ENCODE results near the gene MID1. TPM values are rescaled to one million over a fixed set of nuclear protein-coding genes. Genes with fewer than 3 reads are reported as not detected.

MID1 gene, protein sequence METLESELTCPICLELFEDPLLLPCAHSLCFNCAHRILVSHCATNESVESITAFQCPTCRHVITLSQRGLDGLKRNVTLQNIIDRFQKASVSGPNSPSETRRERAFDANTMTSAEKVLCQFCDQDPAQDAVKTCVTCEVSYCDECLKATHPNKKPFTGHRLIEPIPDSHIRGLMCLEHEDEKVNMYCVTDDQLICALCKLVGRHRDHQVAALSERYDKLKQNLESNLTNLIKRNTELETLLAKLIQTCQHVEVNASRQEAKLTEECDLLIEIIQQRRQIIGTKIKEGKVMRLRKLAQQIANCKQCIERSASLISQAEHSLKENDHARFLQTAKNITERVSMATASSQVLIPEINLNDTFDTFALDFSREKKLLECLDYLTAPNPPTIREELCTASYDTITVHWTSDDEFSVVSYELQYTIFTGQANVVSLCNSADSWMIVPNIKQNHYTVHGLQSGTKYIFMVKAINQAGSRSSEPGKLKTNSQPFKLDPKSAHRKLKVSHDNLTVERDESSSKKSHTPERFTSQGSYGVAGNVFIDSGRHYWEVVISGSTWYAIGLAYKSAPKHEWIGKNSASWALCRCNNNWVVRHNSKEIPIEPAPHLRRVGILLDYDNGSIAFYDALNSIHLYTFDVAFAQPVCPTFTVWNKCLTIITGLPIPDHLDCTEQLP
- total RNA-seq = 10 to 100 TPM; 20.6 to 25.8 TPM
- polyA plus RNA-seq = 1 to 10 TPM; 4.3 to 5.2 TPM
- long read RNA-seq, donor 1, full-length matches to known transcripts = 3 of 3 reads
- long read RNA-seq, donor 1, partial matches to known transcripts = 0 of 3 reads
- long read RNA-seq, donor 1, other reads (novel, unspliced or antisense) = 0 of 3 reads
- long read RNA-seq, donor 2, partial matches to known transcripts = 0 of 2 reads
- long read RNA-seq, donor 2, other reads (novel, unspliced or antisense) = 0 of 2 reads
- long read RNA-seq, donor 3, full-length matches to known transcripts = 7 of 7 reads
- long read RNA-seq, donor 3, partial matches to known transcripts = 0 of 7 reads
- long read RNA-seq, donor 3, other reads (novel, unspliced or antisense) = 0 of 7 reads
- long read RNA-seq, donor 4, partial matches to known transcripts = 0 of 2 reads
- long read RNA-seq, donor 4, other reads (novel, unspliced or antisense) = 0 of 2 reads
- long read RNA-seq, donor 5, full-length matches to known transcripts = 3 of 3 reads
- long read RNA-seq, donor 5, partial matches to known transcripts = 0 of 3 reads
- long read RNA-seq, donor 5, other reads (novel, unspliced or antisense) = 0 of 3 reads

DNA sequence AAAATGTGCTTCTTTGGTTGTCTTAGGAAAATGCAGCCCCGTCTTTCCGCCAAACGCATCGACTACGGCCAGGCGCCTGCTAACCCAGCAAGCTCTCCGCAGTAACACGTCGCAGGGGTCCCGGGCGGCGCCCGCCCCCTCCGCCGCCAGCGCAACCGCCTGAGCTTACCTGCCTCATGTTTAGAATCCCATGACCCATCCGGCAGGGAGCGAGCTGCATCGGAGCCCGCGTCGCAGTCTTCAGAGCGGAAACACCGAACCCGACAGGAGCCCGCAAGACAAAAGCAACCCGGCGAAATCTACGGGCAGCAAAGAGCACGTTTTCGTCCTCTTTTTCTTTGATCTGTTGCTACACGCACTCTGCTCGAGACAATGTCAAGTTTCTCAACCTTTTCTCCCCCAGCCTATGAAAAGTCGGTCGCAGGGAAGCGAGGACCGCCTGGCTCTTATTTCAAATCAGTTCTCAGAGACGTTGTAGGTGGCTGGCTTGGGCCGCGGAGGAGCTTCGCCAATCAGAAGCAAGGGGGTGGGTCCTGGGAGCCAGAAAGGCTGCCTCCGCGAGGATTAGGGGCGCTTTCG lies at the start of gene MID1:
Gene MID1 (minus strand): TSS at position 465 of the 579 bp plus-strand sequence. CDS start 53,038 bp downstream, outside the sequence.
- no peak for TF ChIP-seq CTCF (IDR thresholded peaks at IDR 0.05; ENCODE audit: control extremely low read depth, extremely low read depth)
- Histone ChIP-seq H3K27me3 (ENCODE audit: control insufficient read depth in 3 of 3, insufficient read depth in 3 of 3, low read length in 2 of 3) (peaks cover 0 to 33% (median 13%) of the 10 kb centered on the region in 3 donors), H3K36me3 (ENCODE audit: control insufficient read depth in 4 of 4, insufficient read depth in 4 of 4, low read length in 4 of 4) (no peaks in the 10 kb centered on the region), H3K4me1 (ENCODE audit: control insufficient read depth in 5 of 5, insufficient read depth in 5 of 5, low read length in 5 of 5) (peaks cover 0 to 10% (median 0%) of the 10 kb centered on the region in 5 donors), H3K4me3 (peak within 1 kb of the TSS; percentile 2), H3K9ac (ENCODE audit: insufficient read depth in 1 of 2, low read length in 2 of 2) (peak within 1 kb of the TSS; percentile 21 to 86), H3K27ac (ENCODE audit: low read depth in 1 of 2, low read length in 1 of 2) (peak within 1 kb of the TSS in 1 of 2 donors; percentile 82), H3K9me3 (ENCODE audit: control insufficient read depth in 4 of 4, insufficient read depth in 3 of 4, low read length in 3 of 4) (peaks cover 0 to 3% (median 0%) of the 10 kb centered on the region in 4 donors)
- DNase-seq (peak; percentile 85 to 92 (median 90)), ATAC-seq (ENCODE audit: insufficient read depth, low FRiP score) (peak; percentile 63)
- 0 to 20% methylated on average over 44 to 46 of the region's 46 CpGs for WGBS, 2 donors

DNA sequence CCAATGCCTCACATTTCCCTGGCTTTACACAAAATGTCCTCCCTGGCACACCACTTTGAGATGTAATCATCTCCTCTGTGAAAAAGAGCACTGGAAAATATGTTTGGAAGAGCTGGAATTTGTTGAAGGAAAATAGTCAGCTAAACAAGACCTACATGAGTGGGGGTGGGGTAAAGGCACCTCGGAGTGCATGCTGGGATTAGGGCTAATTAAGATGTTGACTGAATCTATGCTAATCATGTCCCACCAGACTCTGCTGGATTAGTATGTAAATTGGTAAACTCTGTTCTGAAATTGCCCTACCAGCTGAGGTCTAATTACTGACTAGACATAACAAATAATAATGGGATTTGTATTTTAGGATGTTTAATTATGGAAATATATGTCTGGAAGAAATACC lies 46.8 kb upstream of the MID1 start:
- no peak for ATAC-seq (ENCODE audit: insufficient read depth, low FRiP score)
- 73 to 87% methylated on average over 1 of the region's 1 CpG for WGBS, 2 donors

More for the DNA sequence above, 46.8 kb upstream of the MID1 start:
- Histone ChIP-seq H3K36me3 (ENCODE audit: control insufficient read depth in 4 of 4, insufficient read depth in 4 of 4, low read length in 4 of 4) (no peaks in the 10 kb centered on the region), H3K4me3 (no peak overlapping the region), H3K27ac (ENCODE audit: low read depth in 1 of 2, low read length in 1 of 2) (no peak overlapping the region), H3K9ac (ENCODE audit: insufficient read depth in 1 of 2, low read length in 2 of 2) (no peak overlapping the region), H3K27me3 (ENCODE audit: control insufficient read depth in 3 of 3, insufficient read depth in 3 of 3, low read length in 2 of 3) (peaks cover under 1 to 26% (median 3%) of the 10 kb centered on the region in 3 donors), H3K9me3 (ENCODE audit: control insufficient read depth in 4 of 4, insufficient read depth in 3 of 4, low read length in 3 of 4) (no peaks in the 10 kb centered on the region), H3K4me1 (ENCODE audit: control insufficient read depth in 5 of 5, insufficient read depth in 5 of 5, low read length in 5 of 5) (no peaks in the 10 kb centered on the region)
- no peak for DNase-seq
- TF ChIP-seq CTCF (IDR thresholded peaks at IDR 0.05; ENCODE audit: control extremely low read depth, extremely low read depth) = no peak
